DLD1 (cell line): ENCODE measurements around the gene SRP68.

Source experiments
- in situ Hi-C: cut with HindIII; loops from 2 replicates; pipeline ENCODE4 v1.10.0; 2017; ENCODE audit warnings: low sequenced_read_pairs

Gene SRP68

DNA sequence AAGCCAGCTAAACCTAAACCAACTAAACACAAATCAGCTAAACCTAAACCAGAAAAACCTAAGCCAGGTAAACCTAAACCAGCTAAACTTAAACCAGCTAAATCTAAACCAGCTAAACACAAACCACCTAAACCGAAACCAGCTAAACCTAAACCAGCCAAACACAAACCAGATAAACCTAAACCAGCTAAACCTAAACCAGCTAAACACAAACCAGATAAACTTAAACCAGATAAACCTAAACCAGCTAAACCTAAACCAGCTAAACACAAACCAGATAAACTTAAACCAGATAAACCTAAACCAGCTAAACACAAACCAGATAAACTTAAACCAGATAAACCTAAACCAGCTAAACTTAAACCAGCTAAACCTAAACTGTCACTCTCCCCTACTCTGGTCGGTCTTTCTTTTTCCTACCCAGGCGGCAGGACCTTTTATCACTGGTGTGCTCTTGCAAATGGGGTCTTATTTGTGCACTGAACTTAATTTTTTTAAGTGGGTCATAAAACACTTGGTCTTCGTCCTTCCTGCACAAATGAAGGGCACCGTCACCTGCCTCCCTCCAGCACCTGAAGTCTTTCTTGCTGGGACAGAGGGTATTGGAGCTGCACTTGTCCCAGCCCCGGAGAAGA, 52.4 kb downstream of the SRP68 start:
- in situ Hi-C loops = no loop called here

- in situ Hi-C loops = no loop called here
Observed at GRCh38 chr17:76018801-76019200, 53.5 kb downstream of the SRP68 start.

GRCh38 chr17:76018340-76018680, 54.0 kb downstream of the SRP68 start:
- in situ Hi-C loops = no loop called here

- in situ Hi-C loops = no loop called here
Observed at GRCh38 chr17:76017481-76018339, 54.6 kb downstream of the SRP68 start.

DNA sequence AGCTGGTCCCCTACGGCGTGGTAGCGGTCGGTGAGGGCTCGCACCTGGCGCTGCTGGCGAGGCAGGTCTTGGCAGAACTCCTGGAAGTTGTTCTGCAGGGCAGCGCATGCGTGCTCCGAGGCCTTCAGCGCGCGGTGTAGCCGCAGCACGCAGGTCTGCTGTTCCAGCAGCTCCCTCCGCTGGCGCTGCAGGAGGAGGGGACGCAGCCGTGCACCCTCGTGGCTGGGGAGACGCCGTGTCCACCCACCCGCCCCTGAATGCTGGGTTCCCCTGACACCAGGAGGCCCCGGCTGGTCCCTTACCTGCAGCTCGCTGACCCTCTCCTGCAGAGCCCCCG, 57.4 kb downstream of the SRP68 start:
- in situ Hi-C loops = no loop called here

DNA sequence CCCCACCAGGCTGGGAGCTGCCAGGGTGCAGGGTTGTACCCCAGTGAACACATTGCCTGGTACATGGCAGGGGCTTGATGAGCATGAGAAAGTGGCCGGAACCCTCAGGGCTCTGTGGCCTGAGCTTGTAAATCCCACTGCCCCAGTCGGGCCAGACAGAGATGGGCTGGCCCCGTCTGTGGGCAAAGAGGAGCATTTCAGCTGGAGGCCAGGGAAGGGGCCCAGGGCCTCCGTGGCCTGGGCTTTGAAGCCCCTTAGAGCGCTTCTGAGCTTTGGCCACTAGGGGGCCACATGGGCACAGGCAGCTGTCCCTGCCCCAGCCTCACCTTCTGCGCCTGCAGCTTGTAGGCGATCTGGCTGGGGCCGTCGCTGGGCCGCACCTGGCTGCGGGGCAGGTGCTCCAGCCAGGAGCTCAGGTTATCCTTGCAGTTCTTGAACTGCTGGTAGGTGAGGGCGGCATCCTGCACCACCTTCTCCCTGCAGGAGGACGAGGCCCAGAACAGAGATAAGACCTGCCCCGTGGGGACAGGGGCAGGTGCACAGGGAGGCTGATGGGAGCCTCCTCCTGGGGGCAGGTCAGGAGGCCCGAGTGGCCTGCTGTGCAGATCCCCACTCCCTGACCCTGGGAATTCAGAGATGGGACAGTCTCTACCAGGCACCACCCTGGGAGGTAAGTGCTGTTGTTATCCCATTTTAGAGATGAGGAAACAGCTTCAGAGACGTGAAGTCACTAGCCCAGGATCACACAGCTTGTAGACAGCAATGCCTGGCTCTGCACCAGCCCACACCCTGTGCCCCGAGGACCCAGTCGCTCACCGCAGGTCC, 58.0 kb downstream of the SRP68 start:
- in situ Hi-C loops = no loop called here

DNA sequence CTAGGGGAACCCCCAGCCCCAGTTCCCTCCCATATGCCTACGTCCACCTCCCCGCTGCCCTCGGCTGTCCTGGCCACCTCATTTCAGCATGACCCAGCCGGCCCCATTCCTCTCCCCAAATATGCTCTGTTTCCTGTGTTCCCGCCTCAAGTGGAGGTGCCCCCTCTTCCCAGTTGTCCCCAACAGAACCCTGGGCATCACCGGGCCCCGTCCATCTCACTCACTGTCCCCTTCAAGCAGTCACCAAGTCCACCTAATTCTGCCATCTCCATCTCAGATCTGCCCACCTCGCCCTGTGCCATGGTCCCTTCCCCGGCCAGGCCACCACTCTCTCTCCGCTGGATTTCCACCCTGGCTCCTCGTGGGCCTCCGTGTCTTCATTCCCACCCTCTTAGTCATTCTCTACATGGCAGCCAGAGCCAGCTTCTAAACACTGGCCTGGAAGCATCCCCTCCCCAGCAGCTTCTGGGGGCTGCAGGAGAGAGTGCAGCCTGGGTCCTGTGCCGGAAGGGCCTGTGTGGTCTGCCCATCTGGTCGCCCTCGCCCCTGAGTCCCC, 58.9 kb downstream of the SRP68 start:
- in situ Hi-C loops = no loop called here

DNA sequence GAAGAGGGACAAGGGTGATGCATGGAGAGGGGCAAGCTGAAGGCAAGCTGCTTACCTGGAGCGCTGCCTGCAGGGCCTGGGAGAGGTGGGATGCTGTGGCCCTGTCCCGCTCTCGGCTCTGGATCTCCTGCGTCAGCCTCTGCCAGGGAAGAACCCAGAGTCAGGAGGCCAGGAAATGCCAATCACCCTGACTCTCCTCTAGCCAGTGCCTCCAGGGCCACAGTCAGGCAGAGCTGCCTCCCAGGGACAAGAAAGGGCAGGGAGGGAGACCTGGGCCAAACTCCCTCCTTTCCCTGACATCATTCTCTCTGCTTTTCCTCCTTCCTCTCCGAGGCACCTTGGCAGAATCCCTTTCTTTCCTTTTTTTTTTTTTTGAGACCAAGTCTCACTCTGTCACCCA, 60.4 kb downstream of the SRP68 start:
- in situ Hi-C loops = no loop called here

DNA sequence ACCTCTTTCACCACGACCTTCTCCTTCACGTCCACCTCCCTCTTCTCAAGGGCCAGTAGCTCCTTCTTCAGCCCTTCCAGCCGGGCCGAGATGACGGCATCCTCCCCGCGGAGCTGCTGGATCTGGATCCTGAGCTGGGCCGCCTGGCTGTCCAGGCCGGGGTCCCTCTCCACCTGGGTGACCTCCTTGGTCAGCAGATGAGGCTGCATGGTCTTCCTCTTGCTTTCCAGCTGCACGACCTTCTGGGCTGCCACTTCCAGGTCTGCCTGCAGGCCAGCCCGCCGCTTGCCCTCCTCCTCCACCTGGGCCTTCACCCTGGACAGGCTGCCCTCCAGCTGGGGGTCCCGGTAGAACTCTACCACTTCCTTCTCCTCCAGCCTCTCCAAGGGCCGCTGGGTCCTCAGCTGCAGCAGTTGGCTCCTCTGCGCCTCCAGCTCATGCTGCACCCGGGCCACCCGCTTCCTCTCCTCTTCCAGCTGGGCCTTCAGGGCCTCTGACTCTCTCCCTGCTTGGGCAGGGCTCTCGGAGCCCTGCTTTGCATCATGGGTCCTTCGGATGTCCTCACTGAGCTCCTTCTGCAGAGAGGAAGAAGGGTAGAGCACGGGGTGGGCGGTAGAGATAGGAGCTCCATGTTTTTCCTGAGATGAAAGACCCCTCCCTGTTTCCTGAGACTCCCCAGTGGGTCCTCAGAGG, 62.2 kb downstream of the SRP68 start:
- in situ Hi-C loops = no loop called here

GRCh38 chr17:76009447-76009846, 62.9 kb downstream of the SRP68 start:
- in situ Hi-C loops = no loop called here

GRCh38 chr17:76008630-76009425, 63.5 kb downstream of the SRP68 start:
- in situ Hi-C loops = no loop called here

DNA sequence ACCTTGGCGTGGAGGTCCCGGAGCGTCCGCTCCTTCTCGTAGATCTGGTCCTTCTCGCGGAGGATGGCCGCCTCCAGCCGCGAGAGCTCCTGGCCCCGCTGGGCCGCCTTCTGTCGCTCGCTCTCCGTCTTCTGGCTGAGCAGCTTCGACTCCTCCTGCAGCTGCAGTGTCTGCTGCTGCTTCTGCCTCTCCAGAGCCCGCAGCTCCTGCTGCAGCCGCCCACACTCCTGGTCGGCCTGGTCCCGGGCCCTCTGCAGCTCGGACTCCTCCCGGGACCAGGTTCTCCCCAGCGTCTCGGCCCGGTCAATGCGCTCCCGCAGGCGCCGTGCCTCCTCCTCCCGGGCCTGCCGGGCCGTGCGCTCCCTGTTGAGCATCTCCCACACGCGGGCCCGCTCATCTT, 64.1 kb downstream of the SRP68 start:
- in situ Hi-C loops = no loop called here

- in situ Hi-C loops = no loop called here
Observed at GRCh38 chr17:76007850-76008165, 64.5 kb downstream of the SRP68 start.

DNA sequence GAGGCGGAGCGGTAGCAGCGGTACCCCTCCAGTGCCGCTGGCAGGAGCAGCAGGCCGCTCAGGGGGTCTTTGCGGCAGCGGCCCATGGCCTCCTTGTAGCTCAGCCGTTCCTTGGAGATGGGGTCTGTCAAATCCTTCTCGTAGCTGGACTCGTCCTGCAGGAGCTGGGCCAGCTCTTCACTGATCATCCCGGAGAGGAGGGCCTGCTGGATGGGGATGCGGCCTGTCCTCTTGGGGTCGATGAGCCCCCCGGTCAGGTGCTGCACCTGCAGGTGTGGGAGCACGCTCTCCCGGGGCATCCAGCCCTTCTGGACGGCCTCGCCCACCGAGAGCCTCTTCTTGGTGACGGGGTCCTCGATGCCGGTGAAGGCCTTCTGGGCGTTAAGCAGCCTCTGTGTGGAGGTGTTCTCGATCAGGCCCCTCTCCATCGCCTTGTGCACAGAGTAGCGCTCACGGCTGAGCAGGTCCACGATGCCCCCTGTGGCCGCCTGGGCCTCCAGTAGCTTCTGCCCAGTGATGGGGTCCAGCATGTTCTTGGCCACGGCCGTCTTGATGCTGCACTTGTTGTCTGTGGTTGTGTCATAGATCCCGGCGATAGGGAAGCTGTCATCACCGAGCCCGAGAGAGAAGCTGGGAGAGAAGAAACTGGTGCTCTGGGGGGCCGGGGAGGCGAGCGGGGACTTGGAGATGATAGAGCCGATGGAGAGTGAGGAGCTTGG, 65.0 kb downstream of the SRP68 start:
- in situ Hi-C loops = no loop called here

GRCh38 chr17:76005263-76006149, 66.8 kb downstream of the SRP68 start:
- in situ Hi-C loops = no loop called here

GRCh38 chr17:76004750-76005262, 67.5 kb downstream of the SRP68 start:
- in situ Hi-C loops = no loop called here

DNA sequence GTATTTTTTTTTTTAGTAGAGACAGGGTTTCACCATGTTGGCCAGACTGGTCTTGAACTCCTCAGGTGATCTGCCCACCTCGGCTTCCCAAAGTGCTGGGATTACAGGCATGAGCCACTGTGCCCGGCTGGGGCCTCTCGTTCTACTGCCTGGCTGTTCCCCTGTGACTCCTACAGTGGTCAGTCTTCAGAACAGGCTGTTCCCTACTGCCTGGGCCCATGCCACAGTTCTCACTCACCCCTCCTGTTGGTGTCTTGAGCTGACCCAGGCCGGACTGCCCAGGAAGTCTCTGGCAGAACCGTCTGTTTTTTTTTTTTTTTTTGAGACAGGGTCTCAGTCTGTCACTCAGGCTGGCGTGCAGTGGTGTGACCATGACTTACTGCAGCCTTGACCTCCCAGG, 68.4 kb downstream of the SRP68 start:
- in situ Hi-C loops = no loop called here

DNA sequence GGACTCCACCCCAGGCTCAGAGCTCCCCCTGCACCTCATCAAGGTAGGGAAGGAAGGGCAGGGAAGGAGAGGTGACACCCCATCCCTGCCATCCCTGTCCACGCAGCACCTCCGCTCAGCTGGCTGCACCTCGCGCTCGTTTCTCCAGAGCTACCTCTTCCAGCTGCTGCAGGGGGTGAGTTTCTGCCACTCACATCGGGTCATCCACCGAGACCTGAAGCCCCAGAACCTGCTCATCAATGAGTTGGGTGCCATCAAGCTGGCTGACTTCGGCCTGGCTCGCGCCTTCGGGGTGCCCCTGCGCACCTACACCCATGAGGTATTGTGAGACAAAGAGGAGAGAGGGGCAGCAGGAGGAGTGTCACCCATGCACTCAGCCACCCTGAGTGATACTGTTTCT, 70.2 kb downstream of the SRP68 start:
- in situ Hi-C loops = no loop called here
